ENCODE measurements around the gene MTMR10. TPM values are rescaled to one million over a fixed set of nuclear protein-coding genes. Genes with fewer than 3 reads are reported as not detected.

The MTMR10 gene
- polyA plus RNA-seq, 1 experiment, result 13.7 TPM

DNA sequence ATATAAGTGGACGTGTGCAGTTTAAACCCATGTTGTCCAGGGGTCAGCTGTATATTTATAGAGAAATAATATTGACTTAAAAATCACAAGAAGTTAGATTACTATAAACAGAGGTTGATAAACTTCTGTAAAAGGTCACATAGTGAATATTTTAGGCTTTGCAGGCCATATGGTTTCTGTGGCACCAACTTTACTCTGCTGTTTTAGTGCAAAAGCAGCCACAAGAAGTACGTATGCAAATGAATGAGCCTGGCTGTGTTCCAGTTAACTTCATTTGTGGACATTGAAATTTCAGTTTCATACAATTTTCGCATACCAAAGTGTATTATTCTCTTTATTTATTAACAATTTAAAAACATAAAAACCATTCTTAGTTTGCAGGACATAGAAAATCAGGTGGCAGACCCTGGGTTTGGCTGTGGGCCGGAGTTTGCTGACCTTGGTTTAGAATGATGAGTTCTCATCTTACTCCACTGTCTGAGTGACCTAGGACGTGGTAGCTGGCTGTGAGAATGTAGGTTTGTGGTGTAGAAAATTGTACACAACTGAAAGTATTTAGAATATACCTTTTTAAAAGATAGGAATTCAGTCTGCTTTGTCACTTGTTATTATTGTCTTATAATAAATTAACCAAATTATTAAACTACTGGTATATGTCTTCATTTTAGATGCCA lies 71.4 kb downstream of the MTMR10 start:
- CTCF ChIA-PET, result no interaction called here
- POLR2A ChIA-PET, result no interaction called here
- no peak overlapping the region for H3K4me3 ChIP-seq (ENCODE audit: low read depth, low read length)
- no peak for DNase-seq (ENCODE audit: low read depth)
- peaks cover 6% of the 10 kb centered on the region for H3K36me3 ChIP-seq (ENCODE audit: control insufficient read depth, insufficient read depth, low read length)
- TF ChIP-seq, protein P1, sequence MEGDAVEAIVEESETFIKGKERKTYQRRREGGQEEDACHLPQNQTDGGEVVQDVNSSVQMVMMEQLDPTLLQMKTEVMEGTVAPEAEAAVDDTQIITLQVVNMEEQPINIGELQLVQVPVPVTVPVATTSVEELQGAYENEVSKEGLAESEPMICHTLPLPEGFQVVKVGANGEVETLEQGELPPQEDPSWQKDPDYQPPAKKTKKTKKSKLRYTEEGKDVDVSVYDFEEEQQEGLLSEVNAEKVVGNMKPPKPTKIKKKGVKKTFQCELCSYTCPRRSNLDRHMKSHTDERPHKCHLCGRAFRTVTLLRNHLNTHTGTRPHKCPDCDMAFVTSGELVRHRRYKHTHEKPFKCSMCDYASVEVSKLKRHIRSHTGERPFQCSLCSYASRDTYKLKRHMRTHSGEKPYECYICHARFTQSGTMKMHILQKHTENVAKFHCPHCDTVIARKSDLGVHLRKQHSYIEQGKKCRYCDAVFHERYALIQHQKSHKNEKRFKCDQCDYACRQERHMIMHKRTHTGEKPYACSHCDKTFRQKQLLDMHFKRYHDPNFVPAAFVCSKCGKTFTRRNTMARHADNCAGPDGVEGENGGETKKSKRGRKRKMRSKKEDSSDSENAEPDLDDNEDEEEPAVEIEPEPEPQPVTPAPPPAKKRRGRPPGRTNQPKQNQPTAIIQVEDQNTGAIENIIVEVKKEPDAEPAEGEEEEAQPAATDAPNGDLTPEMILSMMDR (IDR thresholded peaks at IDR 0.05; ENCODE audit: insufficient read depth, low read depth, low read length), result no peak
- no peaks in the 10 kb centered on the region for H3K27me3 ChIP-seq (ENCODE audit: control insufficient read depth, insufficient read depth, low read length)

DNA sequence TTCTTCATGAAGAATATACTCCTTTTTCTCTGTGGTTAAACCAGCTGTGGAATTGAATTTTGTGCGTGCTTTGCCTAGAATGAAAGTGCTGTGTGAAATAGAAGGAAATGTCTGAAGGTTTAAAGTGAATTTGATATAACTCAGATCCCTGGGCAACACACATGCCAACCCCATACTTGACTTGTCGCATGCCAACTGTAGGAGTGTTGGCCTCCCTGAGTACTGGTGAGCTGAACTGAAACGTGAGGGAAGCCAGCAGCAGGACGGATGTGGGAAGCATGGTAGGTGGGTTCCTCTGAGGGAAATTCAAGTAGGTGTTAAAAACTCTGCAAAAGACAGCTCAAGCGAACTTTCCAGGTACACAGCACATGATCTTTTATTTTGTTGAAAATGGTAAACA lies 73.1 kb downstream of the MTMR10 start:
- H3K4me3 ChIP-seq (ENCODE audit: low read depth, low read length), result no peak overlapping the region
- H3K36me3 ChIP-seq (ENCODE audit: control insufficient read depth, insufficient read depth, low read length), result peaks cover 4% of the 10 kb centered on the region
- no peak for DNase-seq (ENCODE audit: low read depth)
- H3K27me3 ChIP-seq (ENCODE audit: control insufficient read depth, insufficient read depth, low read length), result no peaks in the 10 kb centered on the region
- ChIA-PET POLR2A (no interaction called here), CTCF (interaction anchor here (2.0 kb wide), 1 partner anchor 14 kb away, joined by 10 read pairs; the partner anchor contains the start of gene FAN1)
- TF ChIP-seq, protein P1 (IDR thresholded peaks at IDR 0.05; ENCODE audit: insufficient read depth, low read depth, low read length), result no peak

DNA sequence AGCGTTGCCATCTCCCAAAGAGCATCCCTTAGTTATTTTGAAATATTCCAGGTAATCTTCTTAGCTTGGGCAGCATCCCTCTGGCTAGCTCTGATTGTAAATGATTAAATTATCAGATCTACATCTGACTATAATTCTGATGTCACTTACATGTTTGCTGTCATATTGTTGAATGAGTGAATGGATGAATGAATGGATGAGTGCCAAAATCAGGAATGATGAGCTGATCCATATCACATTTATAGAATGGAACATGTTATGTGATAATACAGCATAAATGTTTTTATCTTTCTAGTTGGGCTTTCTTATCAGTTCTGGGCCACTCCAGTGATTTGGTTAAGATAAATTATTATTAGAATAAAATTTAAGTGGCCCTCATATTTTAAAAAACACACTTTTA lies 73.8 kb downstream of the MTMR10 start:
- no peak for DNase-seq (ENCODE audit: low read depth)
- CTCF ChIA-PET, result interaction anchor here (0.9 to 2.0 kb wide), 2 partner anchors 13 to 212 kb away, joined by 3 to 10 read pairs; partner anchors contain the start of gene FAN1
- Histone ChIP-seq H3K4me3 (ENCODE audit: low read depth, low read length) (no peak overlapping the region), H3K27me3 (ENCODE audit: control insufficient read depth, insufficient read depth, low read length) (no peaks in the 10 kb centered on the region), H3K36me3 (ENCODE audit: control insufficient read depth, insufficient read depth, low read length) (peaks cover 4% of the 10 kb centered on the region)
- POLR2A ChIA-PET, result no interaction called here
- TF ChIP-seq, protein P1 (IDR thresholded peaks at IDR 0.05; ENCODE audit: insufficient read depth, low read depth, low read length), result no peak

DNA sequence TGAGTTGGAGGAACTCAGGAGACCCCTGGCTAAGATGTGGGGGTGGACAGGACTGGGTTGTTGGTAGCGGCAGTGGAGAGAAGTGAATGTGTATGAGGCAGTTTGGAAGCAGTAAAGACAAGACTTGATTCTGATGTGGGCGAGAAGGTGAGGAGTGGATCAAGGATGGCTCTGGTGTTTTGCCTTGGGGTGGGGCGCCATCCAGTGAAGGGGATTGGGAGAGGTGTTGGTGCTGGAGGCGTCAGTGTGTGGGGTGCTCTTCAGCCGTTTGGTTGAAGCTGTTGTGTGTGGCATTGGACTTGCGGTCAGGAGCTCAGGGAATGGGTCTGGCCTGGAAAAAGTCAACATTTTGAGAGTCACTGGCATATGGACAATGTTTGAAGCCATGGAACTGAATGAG lies 74.4 kb downstream of the MTMR10 start:
- ChIA-PET CTCF (interaction anchor here (0.9 to 2.0 kb wide), 2 partner anchors 12 to 212 kb away, joined by 3 to 10 read pairs; partner anchors contain the start of gene FAN1), POLR2A (no interaction called here)
- DNase-seq (ENCODE audit: low read depth), result no peak
- Histone ChIP-seq H3K36me3 (ENCODE audit: control insufficient read depth, insufficient read depth, low read length) (peaks cover 2% of the 10 kb centered on the region), H3K27me3 (ENCODE audit: control insufficient read depth, insufficient read depth, low read length) (no peaks in the 10 kb centered on the region), H3K4me3 (ENCODE audit: low read depth, low read length) (no peak overlapping the region)
- TF ChIP-seq, protein P1 (IDR thresholded peaks at IDR 0.05; ENCODE audit: insufficient read depth, low read depth, low read length), result no peak

- no peaks in the 10 kb centered on the region for H3K27me3 ChIP-seq (ENCODE audit: control insufficient read depth, insufficient read depth, low read length)
Measured at GRCh38 chr15:30913761-30914160, 77.7 kb downstream of the MTMR10 start.

More at GRCh38 chr15:30913761-30914160, 77.7 kb downstream of the MTMR10 start:
- Histone ChIP-seq H3K36me3 (ENCODE audit: control insufficient read depth, insufficient read depth, low read length) (peaks cover 5% of the 10 kb centered on the region; the same call in 1 of the 2 replicates), H3K4me3 (ENCODE audit: low read depth, low read length) (no peak overlapping the region)
- CTCF ChIA-PET, result interaction anchor here (2.5 kb wide), 1 partner anchor 9 kb away, joined by 8 read pairs; no protein-coding TSS in a partner anchor
- DNase-seq (ENCODE audit: low read depth), result no peak
- TF ChIP-seq, protein P1 (IDR thresholded peaks at IDR 0.05; ENCODE audit: insufficient read depth, low read depth, low read length), result no peak
- POLR2A ChIA-PET, result interaction anchor here (0.6 kb wide), 1 partner anchor 289 kb away, joined by 19 read pairs; no protein-coding TSS in a partner anchor
